ENCODE measurements around the gene CAMKK1. TPM values are rescaled to one million over a fixed set of nuclear protein-coding genes. Genes with fewer than 3 reads are reported as not detected.
A peak's percentile ranks its signal among the peaks of the same experiment; 100 is the strongest.

Gene CAMKK1
- total and polyA plus RNA-seq, 2 donors (not counting 1 experiment from before 2014, with no cell fraction given) = 4.5 to 35.9 TPM

GRCh38 chr17:3907483-3908216 is 14.8 kb upstream of the CAMKK1 start:
- no peak for ATAC-seq (ENCODE audit: low read depth)
- Histone ChIP-seq H3K27me3 (replicated peaks in 1 of 4; ENCODE audit: control extremely low read depth in 1 of 4, control insufficient read depth in 3 of 4, insufficient read depth in 4 of 4, low read length in 3 of 4) (no peaks in the 10 kb centered on the region), H3K27ac (ENCODE audit: low read length in 2 of 2) (no peak overlapping the region), H4K20me1 (ENCODE audit: control insufficient read depth, insufficient read depth, low read length, poor library complexity, severe bottlenecking) (no peaks in the 10 kb centered on the region), H3K36me3 (replicated peaks in 1 of 2; ENCODE audit: control extremely low read depth in 1 of 2, control insufficient read depth in 1 of 2, extremely low read depth in 1 of 2, insufficient read depth in 2 of 2, low read length in 1 of 2) (no peaks in the 10 kb centered on the region), H3K79me2 (ENCODE audit: control insufficient read depth, insufficient read depth, low read length) (peaks cover 54% of the 10 kb centered on the region), H3K9me3 (ENCODE audit: control extremely low read depth in 1 of 3, control insufficient read depth in 2 of 3, insufficient read depth in 1 of 3, low read length in 2 of 3) (peaks cover 0 to 13% (median 0%) of the 10 kb centered on the region in 3 donors), H3K4me3 (ENCODE audit: control extremely low read depth in 1 of 5, extremely low read depth in 1 of 5, insufficient read depth in 1 of 5, low read depth in 2 of 5, low read length in 4 of 5) (no peak overlapping the region), H3K9ac (ENCODE audit: low read length) (no peak overlapping the region), H3K4me1 (ENCODE audit: control insufficient read depth in 2 of 2, insufficient read depth in 2 of 2, low read length in 2 of 2) (peaks cover 42 to 56% of the 10 kb centered on the region in 2 donors), H2AFZ (ENCODE audit: insufficient read depth, low read depth, low read length, poor library complexity, severe bottlenecking) (no peak overlapping the region), H3K4me2 (replicated peaks; ENCODE audit: low read depth, low read length, poor library complexity, severe bottlenecking) (no peak overlapping the region)
- no peak for TF ChIP-seq EZH2 (IDR thresholded peaks at IDR 0.05; ENCODE audit: borderline replicate concordance, insufficient read depth, low read depth, low read length, poor library complexity, severe bottlenecking)
- no peak for TF ChIP-seq CTCF (IDR thresholded peaks at IDR 0.05)
- H3K9me3 Mint-ChIP-seq (ENCODE audit: insufficient read depth) = no peaks in the 10 kb centered on the region
- H3K27me3 Mint-ChIP-seq = no peaks in the 10 kb centered on the region
- ChIA-PET POLR2A (interaction anchor here (1.2 kb wide), 1 partner anchor 18 kb away, joined by 4 read pairs; no protein-coding TSS in a partner anchor), CTCF (interaction anchor here (0.8 to 5.9 kb wide), 6 partner anchors 9 to 172 kb away, joined by 3 to 47 read pairs (median 4); partner anchors contain the start of genes CAMKK1 and P2RX1)
- DNase-seq = no peak
- H3K4me3 Mint-ChIP-seq = no peak overlapping the region
- intact Hi-C loops (cut with micrococcal nuclease) = loop anchor here (1.0 kb wide), 1 partner anchor 44 kb away; no protein-coding TSS in a partner anchor
- peak overlapping the region; percentile 53 for H3K27ac Mint-ChIP-seq
- WGBS (ENCODE audit: insufficient coverage) = 91% methylated on average over 10 of the region's 11 CpGs
- H3K4me1 Mint-ChIP-seq = peaks cover 54% of the 10 kb centered on the region

- peaks cover 0 to 12% (median 0%) of the 10 kb centered on the region in 3 donors for H3K9me3 ChIP-seq (ENCODE audit: control extremely low read depth in 1 of 3, control insufficient read depth in 2 of 3, insufficient read depth in 1 of 3, low read length in 2 of 3)
- no peak overlapping the region for H2AFZ ChIP-seq (ENCODE audit: insufficient read depth, low read depth, low read length, poor library complexity, severe bottlenecking)
- TF ChIP-seq EZH2 (IDR thresholded peaks at IDR 0.05; ENCODE audit: borderline replicate concordance, insufficient read depth, low read depth, low read length, poor library complexity, severe bottlenecking) (no peak), CTCF (IDR thresholded peaks at IDR 0.05) (no peak)
- peaks cover 37 to 49% of the 10 kb centered on the region in 2 donors for H3K4me1 ChIP-seq (ENCODE audit: control insufficient read depth in 2 of 2, insufficient read depth in 2 of 2, low read length in 2 of 2)
- H3K27ac ChIP-seq (ENCODE audit: low read length in 2 of 2) = no peak overlapping the region
- ChIA-PET POLR2A (interaction anchor here (1.2 kb wide), 1 partner anchor 17 kb away, joined by 4 read pairs; no protein-coding TSS in a partner anchor), CTCF (interaction anchor here (0.6 to 5.9 kb wide), 5 partner anchors 9 to 172 kb away, joined by 3 to 47 read pairs (median 4); partner anchors contain the start of gene P2RX1)
- H3K27me3 ChIP-seq (replicated peaks in 1 of 4; ENCODE audit: control extremely low read depth in 1 of 4, control insufficient read depth in 3 of 4, insufficient read depth in 4 of 4, low read length in 3 of 4) = no peaks in the 10 kb centered on the region
- H3K27me3 Mint-ChIP-seq = no peaks in the 10 kb centered on the region
- H3K4me1 Mint-ChIP-seq = peaks cover 49% of the 10 kb centered on the region
- H3K9ac ChIP-seq (ENCODE audit: low read length) = no peak overlapping the region
- H3K79me2 ChIP-seq (ENCODE audit: control insufficient read depth, insufficient read depth, low read length) = peaks cover 46% of the 10 kb centered on the region
- H3K4me3 ChIP-seq (ENCODE audit: control extremely low read depth in 1 of 5, extremely low read depth in 1 of 5, insufficient read depth in 1 of 5, low read depth in 2 of 5, low read length in 4 of 5) = no peak overlapping the region
- no peak overlapping the region for H3K4me2 ChIP-seq (replicated peaks; ENCODE audit: low read depth, low read length, poor library complexity, severe bottlenecking)
- no peak overlapping the region for H3K27ac Mint-ChIP-seq
- no peaks in the 10 kb centered on the region for H3K9me3 Mint-ChIP-seq (ENCODE audit: insufficient read depth)
- H3K4me3 Mint-ChIP-seq = no peak overlapping the region
- no peaks in the 10 kb centered on the region for H3K36me3 ChIP-seq (replicated peaks in 1 of 2; ENCODE audit: control extremely low read depth in 1 of 2, control insufficient read depth in 1 of 2, extremely low read depth in 1 of 2, insufficient read depth in 2 of 2, low read length in 1 of 2)
- DNase-seq (no peak), ATAC-seq (ENCODE audit: low read depth) (no peak)
- intact Hi-C loops (cut with micrococcal nuclease) = loop anchor here (1.0 kb wide), 1 partner anchor 44 kb away; no protein-coding TSS in a partner anchor
- 96% methylated on average over 3 of the region's 4 CpGs for WGBS (ENCODE audit: insufficient coverage)
- H4K20me1 ChIP-seq (ENCODE audit: control insufficient read depth, insufficient read depth, low read length, poor library complexity, severe bottlenecking) = no peaks in the 10 kb centered on the region
Measured at GRCh38 chr17:3906881-3907280, 14.0 kb upstream of the CAMKK1 start.

All from B cell (primary cell).